ENCODE measurements around the gene SENP1.

- TF ChIP-seq CTCF (IDR thresholded peaks at IDR 0.05): no peak
- TF ChIP-seq POLR2A (IDR thresholded peaks at IDR 0.05): no peak
These were observed 23.5 kb upstream of the SENP1 start for GRCh38 chr12:48129376-48129775.
